SU-DHL-6 (cell line): ENCODE measurements around the gene CCK.

Experiments used
- H2AFZ ChIP-seq: fragments of 200-600 bp; sonication (generic); 2 replicates; pipeline ENCODE4 v1.6.1; 2014; ENCODE audit warnings: low read depth, mild to moderate bottlenecking, moderate library complexity, mixed read lengths, antibody characterized with exemption, low read length; ENCODE audit not compliant: severe bottlenecking
- H3F3A ChIP-seq: fragments of 200-600 bp; shearing (Covaris generic); 2 replicates; pipeline ENCODE4 v1.6.0; 2016; ENCODE audit warnings: antibody characterized with exemption, mild to moderate bottlenecking; ENCODE audit not compliant: insufficient read depth
- H3K27ac ChIP-seq: fragments of 200-600 bp; sonication (generic); 2 replicates; pipeline ENCODE4 v1.5.1; 2016; ENCODE audit warnings: low read depth, mild to moderate bottlenecking, low read length, moderate library complexity, mixed read lengths
- H3K27me3 ChIP-seq: fragments of 200-600 bp; sonication (generic), shearing (Covaris generic); 2 replicates; pipeline ENCODE4 v1.6.0; 2014; ENCODE audit warnings: mild to moderate bottlenecking, low read length
- H3K36me3 ChIP-seq: fragments of 200-600 bp; sonication (generic); 2 replicates; pipeline ENCODE4 v1.6.1; 2014; ENCODE audit warnings: mild to moderate bottlenecking, low read length, mixed read lengths
- H3K4me2 ChIP-seq: fragments of 300-600, 200-600 bp; shearing (Covaris generic), sonication (generic); 2 replicates; pipeline ENCODE4 v1.6.0; 2014; ENCODE audit warnings: low read length, low read depth, mild to moderate bottlenecking; ENCODE audit not compliant: poor library complexity, severe bottlenecking
- H3K4me3 ChIP-seq: fragments of 200-600 bp; sonication (generic); 2 replicates; pipeline ENCODE4 v1.5.1; 2014; ENCODE audit warnings: antibody characterized with exemption, low read length, mild to moderate bottlenecking, mixed read lengths; ENCODE audit not compliant: insufficient read depth, poor library complexity, severe bottlenecking
- H3K79me2 ChIP-seq: fragments of 200-600 bp; sonication (generic); 2 replicates; pipeline ENCODE4 v1.6.1; 2014; ENCODE audit warnings: mild to moderate bottlenecking, low read length, moderate library complexity; ENCODE audit not compliant: insufficient read depth
- H3K9ac ChIP-seq: fragments of 200-600 bp; sonication (generic); 2 replicates; pipeline ENCODE4 v1.7.0; 2014; ENCODE audit warnings: mild to moderate bottlenecking, low read length
- H3K9me2 ChIP-seq: fragments of 200-600 bp; sonication (generic); replicated peaks from 2 replicates; pipeline ENCODE4 v1.6.1; 2014; ENCODE audit warnings: low read length; ENCODE audit not compliant: insufficient read depth
- H3K9me3 ChIP-seq: fragments of 200-600 bp; sonication (generic); 2 replicates; pipeline ENCODE4 v1.6.1; 2014; ENCODE audit warnings: low read length, mixed read lengths; ENCODE audit not compliant: insufficient read depth
- H4K20me1 ChIP-seq: fragments of 200-600 bp; sonication (generic); 2 replicates; pipeline ENCODE4 v1.6.1; 2014; ENCODE audit warnings: low read depth, mild to moderate bottlenecking, antibody characterized with exemption, low read length, moderate library complexity, mixed read lengths
- CTCF ChIP-seq: fragments of 200-600 bp; sonication (generic); IDR thresholded peaks from one replicate; pipeline ENCODE4 v1.5.1; 2017; ENCODE audit warnings: antibody characterized with exemption, mild to moderate bottlenecking, low read length, moderate library complexity; ENCODE audit not compliant: insufficient read depth, poor library complexity, severe bottlenecking
- EZH2phosphoT487 ChIP-seq: fragments of 200-600 bp; sonication (generic), shearing (Covaris generic); conservative IDR thresholded peaks from 2 replicates; pipeline ENCODE4 v1.6.1; 2018; ENCODE audit warnings: mild to moderate bottlenecking, antibody characterized with exemption, low read length, moderate library complexity, mixed read lengths

CCK gene

DNA sequence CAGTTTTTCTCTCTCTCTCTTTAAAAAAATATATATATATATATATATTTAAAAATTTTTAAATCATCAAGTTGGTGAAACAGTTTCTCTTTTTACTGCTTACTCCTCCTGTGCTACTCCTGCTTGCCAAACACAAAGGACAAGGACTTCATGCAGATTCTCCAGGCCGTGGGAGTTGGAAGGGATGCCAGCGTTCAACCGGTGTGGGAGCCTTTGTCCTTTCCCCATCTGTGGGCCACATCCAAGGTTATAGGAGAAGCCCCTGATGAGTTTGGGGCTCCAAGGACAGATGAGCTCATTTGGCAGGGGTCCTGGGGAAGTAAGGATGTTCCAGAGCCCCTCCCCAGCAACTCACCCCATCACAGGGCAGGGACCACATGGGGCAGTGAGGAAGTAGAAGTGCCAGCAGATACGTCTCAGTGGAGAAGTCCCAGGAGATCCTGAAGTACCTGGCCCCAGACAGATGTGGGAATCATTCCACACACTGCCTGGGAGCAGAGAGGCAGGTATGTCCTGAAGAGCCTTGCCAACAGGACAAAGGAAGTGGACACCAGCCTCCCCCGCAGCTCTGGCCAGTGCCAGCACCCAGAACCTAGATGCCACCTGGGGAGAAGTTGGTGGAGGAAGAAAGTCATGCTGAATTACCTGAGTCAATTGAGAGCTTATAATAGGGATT lies 36.6 kb downstream of the CCK start:
- peaks cover 14% of the 10 kb centered on the region for H3F3A ChIP-seq
- H4K20me1 ChIP-seq, result no peaks in the 10 kb centered on the region
- H3K4me3 ChIP-seq, result no peak overlapping the region
- H3K79me2 ChIP-seq, result no peaks in the 10 kb centered on the region
- H3K9me3 ChIP-seq, result no peaks in the 10 kb centered on the region
- peaks cover 11% of the 10 kb centered on the region; the same call in 1 of the 2 replicates for H3K36me3 ChIP-seq
- no peak overlapping the region for H2AFZ ChIP-seq
- TF ChIP-seq CTCF (no peak), EZH2phosphoT487 (no peak)
- no peaks in the 10 kb centered on the region for H3K9me2 ChIP-seq
- no peak overlapping the region for H3K27ac ChIP-seq
- no peak overlapping the region for H3K9ac ChIP-seq
- H3K27me3 ChIP-seq, result no peaks in the 10 kb centered on the region
- no peak overlapping the region for H3K4me2 ChIP-seq

GRCh38 chr3:42228796-42229195 lies 37.2 kb downstream of the CCK start:
- H3F3A ChIP-seq, result peaks cover 14% of the 10 kb centered on the region
- no peaks in the 10 kb centered on the region for H3K79me2 ChIP-seq
- no peaks in the 10 kb centered on the region for H3K27me3 ChIP-seq
- H3K4me2 ChIP-seq, result no peak overlapping the region
- H3K36me3 ChIP-seq, result peaks cover 12% of the 10 kb centered on the region; the same call in 1 of the 2 replicates
- no peak overlapping the region for H2AFZ ChIP-seq
- no peaks in the 10 kb centered on the region for H3K9me2 ChIP-seq
- TF ChIP-seq CTCF (no peak), EZH2phosphoT487 (no peak)
- H4K20me1 ChIP-seq, result no peaks in the 10 kb centered on the region
- no peak overlapping the region for H3K4me3 ChIP-seq
- no peak overlapping the region for H3K27ac ChIP-seq
- H3K9me3 ChIP-seq, result no peaks in the 10 kb centered on the region
- no peak overlapping the region for H3K9ac ChIP-seq

GRCh38 chr3:42226470-42227425 lies 39.2 kb downstream of the CCK start:
- no peaks in the 10 kb centered on the region for H3K9me3 ChIP-seq
- H3K4me3 ChIP-seq, result no peak overlapping the region
- H3K4me2 ChIP-seq, result no peak overlapping the region
- peaks cover 12% of the 10 kb centered on the region; the same call in 1 of the 2 replicates for H3K36me3 ChIP-seq
- TF ChIP-seq EZH2phosphoT487 (no peak), CTCF (no peak)
- H2AFZ ChIP-seq, result no peak overlapping the region
- H3K27me3 ChIP-seq, result no peaks in the 10 kb centered on the region
- H3F3A ChIP-seq, result peaks cover 14% of the 10 kb centered on the region
- H3K79me2 ChIP-seq, result no peaks in the 10 kb centered on the region
- H3K9ac ChIP-seq, result no peak overlapping the region
- H4K20me1 ChIP-seq, result no peaks in the 10 kb centered on the region
- H3K9me2 ChIP-seq, result no peaks in the 10 kb centered on the region
- no peak overlapping the region for H3K27ac ChIP-seq
